Stimulated activated naive CD8-positive, alpha-beta T cell treated with anti-CD3 and anti-CD28 coated beads, Interleukin-15, Interleukin-2, amounts not matched to agents 100 ng/mL and 50 ng/mL, for 24 hours (primary cell): ENCODE measurements around the gene KIAA1191.

Experiments
- H3K27ac Mint-ChIP-seq: one replicate; pipeline ENCODE4 v1.8.0; 2021; ENCODE audit warnings: mild to moderate bottlenecking, mixed read lengths
- H3K27me3 Mint-ChIP-seq: one replicate; pipeline ENCODE4 v1.8.0; 2021; ENCODE audit warnings: mixed read lengths
- H3K36me3 Mint-ChIP-seq: one replicate; pipeline ENCODE4 v1.8.0; 2021; ENCODE audit warnings: low read depth, mixed read lengths
- H3K4me1 Mint-ChIP-seq: one replicate; pipeline ENCODE4 v1.8.0; 2021; ENCODE audit warnings: low read depth, mixed read lengths
- H3K4me3 Mint-ChIP-seq: one replicate; pipeline ENCODE4 v1.8.0; 2021; ENCODE audit warnings: mild to moderate bottlenecking, mixed read lengths
- H3K9me3 Mint-ChIP-seq: one replicate; pipeline ENCODE4 v1.8.0; 2021; ENCODE audit warnings: mixed read lengths

The KIAA1191 gene

GRCh38 chr5:176394881-176395675 is 33.5 kb upstream of the KIAA1191 start:
- Mint-ChIP-seq H3K9me3 (no peaks in the 10 kb centered on the region), H3K27ac (no peak overlapping the region), H3K4me1 (no peaks in the 10 kb centered on the region), H3K27me3 (no peaks in the 10 kb centered on the region), H3K36me3 (peaks cover 22% of the 10 kb centered on the region), H3K4me3 (no peak overlapping the region)

GRCh38 chr5:176394096-176394495 is 32.5 kb upstream of the KIAA1191 start:
- Mint-ChIP-seq H3K4me3 (no peak overlapping the region), H3K9me3 (no peaks in the 10 kb centered on the region), H3K27me3 (no peaks in the 10 kb centered on the region), H3K4me1 (peaks cover 4% of the 10 kb centered on the region), H3K36me3 (peaks cover 29% of the 10 kb centered on the region), H3K27ac (no peak overlapping the region)

DNA sequence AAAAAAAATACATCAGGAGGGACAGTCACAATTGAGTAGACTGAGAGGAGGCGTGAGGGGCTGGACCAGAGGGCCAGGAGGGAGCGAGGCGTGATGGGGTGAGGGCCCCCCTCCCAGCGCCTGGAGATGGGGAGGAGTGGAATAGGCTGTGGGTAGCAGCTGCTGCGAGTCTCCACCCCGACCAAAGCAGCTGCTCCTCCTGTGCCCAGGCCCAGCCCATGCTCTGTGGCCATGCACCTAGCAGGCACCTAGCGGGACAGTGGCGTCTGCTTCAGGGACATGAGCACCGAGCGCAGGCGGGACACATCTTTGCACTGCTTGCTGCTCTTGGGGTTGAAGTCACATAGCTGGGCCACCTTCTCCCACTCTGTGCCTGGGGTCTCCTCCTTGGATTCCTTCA is 31.0 kb upstream of the KIAA1191 start:
- peaks cover 35% of the 10 kb centered on the region for H3K36me3 Mint-ChIP-seq
- no peak overlapping the region for H3K4me3 Mint-ChIP-seq
- H3K27me3 Mint-ChIP-seq: no peaks in the 10 kb centered on the region
- peaks cover 8% of the 10 kb centered on the region for H3K4me1 Mint-ChIP-seq
- H3K9me3 Mint-ChIP-seq: no peaks in the 10 kb centered on the region
- H3K27ac Mint-ChIP-seq: no peak overlapping the region

GRCh38 chr5:176391999-176392398 is 30.4 kb upstream of the KIAA1191 start:
- Mint-ChIP-seq H3K36me3 (peaks cover 40% of the 10 kb centered on the region), H3K4me1 (peaks cover 12% of the 10 kb centered on the region), H3K27me3 (no peaks in the 10 kb centered on the region), H3K27ac (no peak overlapping the region), H3K4me3 (no peak overlapping the region), H3K9me3 (no peaks in the 10 kb centered on the region)

DNA sequence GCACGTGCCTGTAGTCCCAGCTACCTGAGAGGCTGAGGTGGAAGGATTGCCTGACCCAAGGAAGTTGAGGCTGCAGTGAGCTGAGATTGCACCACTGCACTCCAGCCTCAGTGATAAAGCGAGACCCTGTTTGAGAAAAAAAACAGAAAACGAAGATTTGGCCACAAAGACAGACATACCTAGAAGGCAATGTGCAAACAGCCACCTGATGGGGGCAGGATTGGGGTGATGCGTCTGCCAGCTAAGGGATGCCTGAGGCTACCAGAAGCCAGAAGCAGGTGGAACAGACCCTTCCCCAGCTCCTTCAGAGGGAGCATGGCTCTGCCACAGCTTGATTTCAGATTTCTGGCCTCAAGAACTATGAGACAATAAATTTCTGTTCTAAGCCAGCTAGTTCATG is 29.9 kb upstream of the KIAA1191 start:
- H3K4me3 Mint-ChIP-seq: no peak overlapping the region
- H3K27me3 Mint-ChIP-seq: no peaks in the 10 kb centered on the region
- no peaks in the 10 kb centered on the region for H3K9me3 Mint-ChIP-seq
- peaks cover 17% of the 10 kb centered on the region for H3K4me1 Mint-ChIP-seq
- peaks cover 46% of the 10 kb centered on the region for H3K36me3 Mint-ChIP-seq
- no peak overlapping the region for H3K27ac Mint-ChIP-seq

DNA sequence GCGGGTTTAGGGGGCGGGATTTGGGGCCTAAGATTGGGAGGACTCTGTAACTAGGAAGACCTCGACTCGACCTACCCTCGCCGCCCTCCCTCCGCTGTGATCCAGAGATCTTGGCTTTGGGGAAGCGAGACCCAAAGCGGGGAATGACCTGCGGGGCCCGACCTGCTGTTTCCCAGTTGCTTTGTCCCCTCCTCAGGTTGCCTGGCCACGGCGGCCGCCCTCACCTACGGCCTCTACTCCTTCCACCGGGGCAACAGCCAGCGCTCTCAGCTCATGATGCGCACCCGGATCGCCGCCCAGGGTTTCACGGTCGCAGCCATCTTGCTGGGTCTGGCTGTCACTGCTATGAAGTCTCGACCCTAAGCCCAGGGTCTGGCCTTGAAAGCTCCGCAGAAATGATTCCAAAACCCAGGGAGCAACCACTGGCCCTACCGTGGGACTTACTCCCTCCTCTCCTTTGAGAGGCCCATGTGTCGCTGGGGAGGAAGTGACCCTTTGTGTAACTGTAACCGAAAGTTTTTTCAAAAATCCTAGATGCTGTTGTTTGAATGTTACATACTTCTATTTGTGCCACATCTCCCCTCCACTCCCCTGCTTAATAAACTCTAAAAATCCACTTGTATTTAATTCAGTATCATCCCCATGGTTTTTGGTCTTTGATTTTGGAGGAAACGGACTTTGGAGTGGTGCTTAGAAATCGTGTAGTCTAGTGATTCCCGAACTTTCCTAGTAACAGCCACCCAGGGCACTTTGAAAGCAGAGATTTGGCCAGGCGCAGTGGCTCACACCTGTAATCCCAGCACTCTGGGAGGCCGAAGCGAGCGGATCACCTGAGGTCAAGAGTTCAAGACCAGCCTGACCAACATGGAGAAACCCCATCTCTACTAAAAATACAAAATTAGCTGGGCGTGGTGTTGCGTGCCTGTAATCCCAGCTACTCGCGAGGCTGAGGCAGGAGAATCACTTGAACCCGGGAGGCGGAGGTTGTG is 27.9 kb upstream of the KIAA1191 start:
- Mint-ChIP-seq H3K27ac (peak overlapping the region; percentile 99), H3K9me3 (no peaks in the 10 kb centered on the region), H3K27me3 (no peaks in the 10 kb centered on the region), H3K4me3 (peak overlapping the region; percentile 96), H3K4me1 (peaks cover 27% of the 10 kb centered on the region), H3K36me3 (peaks cover 66% of the 10 kb centered on the region)

DNA sequence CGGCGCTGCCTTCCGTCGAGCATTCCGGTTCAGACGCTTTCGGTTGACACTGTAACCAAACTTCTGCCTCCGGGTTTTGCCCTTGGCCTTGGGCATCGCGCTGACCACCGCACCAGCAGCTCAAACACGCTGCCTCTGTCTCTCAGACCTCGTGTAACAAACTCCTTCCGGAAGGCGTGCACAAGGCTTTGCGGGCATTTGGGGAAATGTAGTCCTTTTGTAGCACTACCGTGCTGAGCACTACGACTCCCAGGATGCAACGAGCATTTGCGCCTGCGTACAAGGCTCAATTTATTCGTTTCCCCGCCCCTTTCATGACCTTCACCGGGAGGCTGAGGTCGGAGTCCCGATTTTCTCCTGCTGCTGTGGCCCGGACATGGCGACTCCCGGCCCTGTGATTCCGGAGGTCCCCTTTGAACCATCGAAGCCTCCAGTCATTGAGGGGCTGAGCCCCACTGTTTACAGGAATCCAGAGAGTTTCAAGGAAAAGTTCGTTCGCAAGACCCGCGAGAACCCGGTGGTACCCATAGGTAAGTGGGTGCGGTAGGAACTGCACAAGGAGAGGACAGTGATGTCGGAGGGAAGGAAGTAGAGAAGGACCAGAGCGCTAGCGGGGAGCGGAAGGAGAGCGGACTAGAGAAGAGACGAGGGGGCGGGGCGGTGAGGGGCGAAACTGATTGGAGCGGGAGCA is 27.0 kb upstream of the KIAA1191 start, which contains the start of the genes HIGD2A and NOP16:
Gene HIGD2A, plus strand, starts transcription at position 308 of the 691 bp plus-strand sequence. Its CDS starts 69 bp downstream, at position 377.
Gene NOP16, minus strand, starts transcription at position 155 of the 691 bp plus-strand sequence. Its CDS starts 59 bp downstream, at position 96.
- no peaks in the 10 kb centered on the region for H3K27me3 Mint-ChIP-seq
- peaks cover 75% of the 10 kb centered on the region for H3K36me3 Mint-ChIP-seq
- H3K4me3 Mint-ChIP-seq: peak within 1 kb of the TSS; percentile 96
- H3K27ac Mint-ChIP-seq: peak within 1 kb of the TSS; percentile 99
- no peaks in the 10 kb centered on the region for H3K9me3 Mint-ChIP-seq
- peaks cover 27% of the 10 kb centered on the region for H3K4me1 Mint-ChIP-seq

DNA sequence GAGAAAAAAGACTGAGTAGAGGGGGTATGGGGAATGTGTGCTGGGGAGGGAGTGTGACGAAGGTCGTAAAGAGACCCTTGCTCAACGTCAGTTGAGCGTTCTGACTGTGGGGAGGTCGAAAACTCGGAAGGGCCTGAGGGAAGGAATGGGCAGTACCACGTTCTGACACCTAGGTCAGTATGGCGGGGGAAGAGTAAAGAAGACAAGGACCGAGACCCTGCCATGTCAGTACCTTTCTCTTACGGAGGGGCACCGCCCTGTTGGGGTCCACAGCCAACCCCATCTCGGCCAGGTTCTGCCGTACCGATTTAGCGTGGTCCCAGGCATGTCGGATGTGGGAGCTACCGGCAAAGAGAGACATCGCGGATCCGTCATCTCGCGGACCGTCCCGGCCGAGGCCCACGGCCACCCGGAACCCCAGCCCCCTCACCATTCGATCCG is 26.5 kb upstream of the KIAA1191 start:
- H3K4me3 Mint-ChIP-seq: peak overlapping the region; percentile 96
- H3K4me1 Mint-ChIP-seq: peaks cover 27% of the 10 kb centered on the region
- H3K36me3 Mint-ChIP-seq: peaks cover 78% of the 10 kb centered on the region
- H3K27me3 Mint-ChIP-seq: no peaks in the 10 kb centered on the region
- no peaks in the 10 kb centered on the region for H3K9me3 Mint-ChIP-seq
- H3K27ac Mint-ChIP-seq: peak overlapping the region; percentile 99

GRCh38 chr5:176387384-176387925 is 25.9 kb upstream of the KIAA1191 start:
- peak overlapping the region; percentile 96 for H3K4me3 Mint-ChIP-seq
- peak overlapping the region; percentile 99 for H3K27ac Mint-ChIP-seq
- H3K27me3 Mint-ChIP-seq: no peaks in the 10 kb centered on the region
- peaks cover 27% of the 10 kb centered on the region for H3K4me1 Mint-ChIP-seq
- H3K36me3 Mint-ChIP-seq: peaks cover 82% of the 10 kb centered on the region
- no peaks in the 10 kb centered on the region for H3K9me3 Mint-ChIP-seq

DNA sequence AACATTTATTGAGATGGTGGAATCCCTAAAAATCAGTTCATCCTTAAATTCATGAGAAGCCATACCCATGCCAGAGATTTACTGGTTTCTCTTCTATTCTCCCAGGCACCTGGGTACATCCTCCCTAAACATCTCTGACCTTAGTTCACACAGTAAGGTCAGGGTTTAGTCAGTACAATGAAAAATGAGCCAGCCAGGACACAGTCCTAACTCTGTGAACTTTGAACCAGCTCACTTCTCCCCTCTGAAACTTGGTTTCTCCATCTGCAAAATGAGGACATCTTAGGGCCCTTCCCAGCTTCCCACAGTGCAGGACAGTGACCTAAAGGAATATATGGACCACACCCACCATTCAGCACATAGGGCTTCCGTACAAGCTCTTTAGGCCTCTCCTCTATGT is 24.9 kb upstream of the KIAA1191 start:
- Mint-ChIP-seq H3K27ac (peak overlapping the region; percentile 99), H3K4me1 (peaks cover 27% of the 10 kb centered on the region), H3K4me3 (peak overlapping the region; percentile 96), H3K9me3 (no peaks in the 10 kb centered on the region), H3K27me3 (no peaks in the 10 kb centered on the region), H3K36me3 (peaks cover 87% of the 10 kb centered on the region)

- Mint-ChIP-seq H3K4me1 (peaks cover 27% of the 10 kb centered on the region), H3K9me3 (no peaks in the 10 kb centered on the region), H3K27ac (peak overlapping the region; percentile 49), H3K27me3 (no peaks in the 10 kb centered on the region), H3K4me3 (no peak overlapping the region), H3K36me3 (peaks cover 85% of the 10 kb centered on the region)
Observed at GRCh38 chr5:176384991-176385390, 23.4 kb upstream of the KIAA1191 start.

GRCh38 chr5:176384366-176384930 is 22.9 kb upstream of the KIAA1191 start:
- no peaks in the 10 kb centered on the region for H3K9me3 Mint-ChIP-seq
- peaks cover 23% of the 10 kb centered on the region for H3K4me1 Mint-ChIP-seq
- no peak overlapping the region for H3K4me3 Mint-ChIP-seq
- H3K36me3 Mint-ChIP-seq: peaks cover 87% of the 10 kb centered on the region
- H3K27me3 Mint-ChIP-seq: no peaks in the 10 kb centered on the region
- peak overlapping the region; percentile 49 for H3K27ac Mint-ChIP-seq

GRCh38 chr5:176383961-176384360 is 22.4 kb upstream of the KIAA1191 start:
- H3K4me1 Mint-ChIP-seq: peaks cover 23% of the 10 kb centered on the region
- peaks cover 86% of the 10 kb centered on the region for H3K36me3 Mint-ChIP-seq
- H3K4me3 Mint-ChIP-seq: no peak overlapping the region
- no peaks in the 10 kb centered on the region for H3K9me3 Mint-ChIP-seq
- no peak overlapping the region for H3K27ac Mint-ChIP-seq
- H3K27me3 Mint-ChIP-seq: no peaks in the 10 kb centered on the region
